ENCODE results near the gene LASP1.

LASP1 gene

GRCh38 chr17:38939987-38940386, 70.1 kb downstream of the LASP1 start:
- Histone ChIP-seq H3K4me1 (ENCODE audit: control insufficient read depth, low read length) (peaks cover 21% of the 10 kb centered on the region), H3K27me3 (ENCODE audit: control insufficient read depth, low read length) (peaks cover 11% of the 10 kb centered on the region), H3K9me3 (ENCODE audit: control insufficient read depth, insufficient read depth, low read length) (no peaks in the 10 kb centered on the region), H4K20me1 (ENCODE audit: control insufficient read depth, insufficient read depth, low read depth, low read length) (no peaks in the 10 kb centered on the region), H3K79me2 (ENCODE audit: control insufficient read depth, low read length) (no peaks in the 10 kb centered on the region), H3K9me2 (replicated peaks; ENCODE audit: control insufficient read depth, low read length) (no peaks in the 10 kb centered on the region), H3K36me3 (ENCODE audit: control insufficient read depth, low read length) (no peaks in the 10 kb centered on the region), H3K4me2 (ENCODE audit: low read length) (no peak overlapping the region), H3K4me3 (ENCODE audit: low read length) (no peak overlapping the region), H3F3A (ENCODE audit: control insufficient read depth, insufficient read depth) (peaks cover 5% of the 10 kb centered on the region), H3K27ac (ENCODE audit: low read depth, low read length) (no peak overlapping the region)
- TF ChIP-seq EZH2phosphoT487 (IDR thresholded peaks at IDR 0.05; ENCODE audit: borderline replicate concordance, low read length) (no peak), CTCF (IDR thresholded peaks at IDR 0.05; ENCODE audit: low read depth, low read length, poor library complexity, severe bottlenecking) (no peak)

GRCh38 chr17:38940404-38940803, 70.5 kb downstream of the LASP1 start:
- H3F3A ChIP-seq (ENCODE audit: control insufficient read depth, insufficient read depth): peaks cover 9% of the 10 kb centered on the region
- no peak overlapping the region for H3K4me2 ChIP-seq (ENCODE audit: low read length)

GRCh38 chr17:38942696-38943334, 73.0 kb downstream of the LASP1 start:
- Histone ChIP-seq H3K4me1 (ENCODE audit: control insufficient read depth, low read length) (peaks cover 21% of the 10 kb centered on the region), H3K36me3 (ENCODE audit: control insufficient read depth, low read length) (no peaks in the 10 kb centered on the region), H3K4me3 (ENCODE audit: low read length) (peak overlapping the region; percentile 30), H3K4me2 (ENCODE audit: low read length) (peak overlapping the region; percentile 63), H3K9me3 (ENCODE audit: control insufficient read depth, insufficient read depth, low read length) (no peaks in the 10 kb centered on the region), H3K9me2 (replicated peaks; ENCODE audit: control insufficient read depth, low read length) (no peaks in the 10 kb centered on the region), H4K20me1 (ENCODE audit: control insufficient read depth, insufficient read depth, low read depth, low read length) (no peaks in the 10 kb centered on the region), H3K27ac (ENCODE audit: low read depth, low read length) (peak overlapping the region; percentile 44), H3K27me3 (ENCODE audit: control insufficient read depth, low read length) (no peaks in the 10 kb centered on the region), H3K79me2 (ENCODE audit: control insufficient read depth, low read length) (no peaks in the 10 kb centered on the region), H3F3A (ENCODE audit: control insufficient read depth, insufficient read depth) (peaks cover 9% of the 10 kb centered on the region; the same call in 1 of the 2 replicates)
- TF ChIP-seq EZH2phosphoT487 (IDR thresholded peaks at IDR 0.05; ENCODE audit: borderline replicate concordance, low read length) (no peak), CTCF (IDR thresholded peaks at IDR 0.05; ENCODE audit: low read depth, low read length, poor library complexity, severe bottlenecking) (no peak)

More at GRCh38 chr17:38940404-38940803, 70.5 kb downstream of the LASP1 start:
- peaks cover 10% of the 10 kb centered on the region for H3K27me3 ChIP-seq (ENCODE audit: control insufficient read depth, low read length)
- no peaks in the 10 kb centered on the region for H3K79me2 ChIP-seq (ENCODE audit: control insufficient read depth, low read length)
- peaks cover 21% of the 10 kb centered on the region for H3K4me1 ChIP-seq (ENCODE audit: control insufficient read depth, low read length)
- no peak overlapping the region for H3K27ac ChIP-seq (ENCODE audit: low read depth, low read length)
- TF ChIP-seq EZH2phosphoT487 (IDR thresholded peaks at IDR 0.05; ENCODE audit: borderline replicate concordance, low read length) (no peak), CTCF (IDR thresholded peaks at IDR 0.05; ENCODE audit: low read depth, low read length, poor library complexity, severe bottlenecking) (no peak)
- H3K9me2 ChIP-seq (replicated peaks; ENCODE audit: control insufficient read depth, low read length): no peaks in the 10 kb centered on the region
- H3K36me3 ChIP-seq (ENCODE audit: control insufficient read depth, low read length): no peaks in the 10 kb centered on the region
- no peak overlapping the region for H3K4me3 ChIP-seq (ENCODE audit: low read length)
- H4K20me1 ChIP-seq (ENCODE audit: control insufficient read depth, insufficient read depth, low read depth, low read length): no peaks in the 10 kb centered on the region
- H3K9me3 ChIP-seq (ENCODE audit: control insufficient read depth, insufficient read depth, low read length): no peaks in the 10 kb centered on the region

Data from DOHH2 (cell line).